ENCODE measurements around the gene CBFA2T3.

Gene CBFA2T3

GRCh38 chr16:88871730-88872416, 105.1 kb downstream of the CBFA2T3 start:
- Histone ChIP-seq H3K27ac (ENCODE audit: extremely low read depth, low read depth, low read length) (no peak overlapping the region), H3K9me3 (ENCODE audit: control insufficient read depth, insufficient read depth, low read depth, low read length) (no peaks in the 10 kb centered on the region), H3K4me1 (ENCODE audit: control insufficient read depth, insufficient read depth, low read length) (no peaks in the 10 kb centered on the region), H3K4me3 (ENCODE audit: low read depth, low read length) (no peak overlapping the region), H3K36me3 (ENCODE audit: control insufficient read depth in 2 of 2, insufficient read depth in 1 of 2, low read length in 2 of 2) (no peaks in the 10 kb centered on the region)
- ChIA-PET POLR2A (no interaction called here), CTCF (interaction anchor here (0.7 kb wide), 1 partner anchor 14 kb away, joined by 3 read pairs; no protein-coding TSS in a partner anchor)
- TF ChIP-seq ZFHX2 (tag by site-specific recombination; conservative IDR thresholded peaks at IDR 0.05) (peak; percentile 65), ZNF843 (tag by site-specific recombination; IDR thresholded peaks at IDR 0.05) (no peak), EGR2 (tag by site-specific recombination; IDR thresholded peaks at IDR 0.05; ENCODE audit: low read depth) (peak; percentile 56; the same call in 1 of the 2 replicates)

GRCh38 chr16:88871349-88871702, 105.7 kb downstream of the CBFA2T3 start:
- H3K36me3 ChIP-seq (ENCODE audit: control insufficient read depth in 2 of 2, insufficient read depth in 1 of 2, low read length in 2 of 2): no peaks in the 10 kb centered on the region
- CTCF ChIA-PET: interaction anchor here (0.7 kb wide), 1 partner anchor 14 kb away, joined by 3 read pairs; no protein-coding TSS in a partner anchor
- H3K4me1 ChIP-seq (ENCODE audit: control insufficient read depth, insufficient read depth, low read length): no peaks in the 10 kb centered on the region
- no peak overlapping the region for H3K4me3 ChIP-seq (ENCODE audit: low read depth, low read length)
- H3K27ac ChIP-seq (ENCODE audit: extremely low read depth, low read depth, low read length): no peak overlapping the region
- POLR2A ChIA-PET: no interaction called here
- no peaks in the 10 kb centered on the region for H3K9me3 ChIP-seq (ENCODE audit: control insufficient read depth, insufficient read depth, low read depth, low read length)
- TF ChIP-seq, protein P1, sequence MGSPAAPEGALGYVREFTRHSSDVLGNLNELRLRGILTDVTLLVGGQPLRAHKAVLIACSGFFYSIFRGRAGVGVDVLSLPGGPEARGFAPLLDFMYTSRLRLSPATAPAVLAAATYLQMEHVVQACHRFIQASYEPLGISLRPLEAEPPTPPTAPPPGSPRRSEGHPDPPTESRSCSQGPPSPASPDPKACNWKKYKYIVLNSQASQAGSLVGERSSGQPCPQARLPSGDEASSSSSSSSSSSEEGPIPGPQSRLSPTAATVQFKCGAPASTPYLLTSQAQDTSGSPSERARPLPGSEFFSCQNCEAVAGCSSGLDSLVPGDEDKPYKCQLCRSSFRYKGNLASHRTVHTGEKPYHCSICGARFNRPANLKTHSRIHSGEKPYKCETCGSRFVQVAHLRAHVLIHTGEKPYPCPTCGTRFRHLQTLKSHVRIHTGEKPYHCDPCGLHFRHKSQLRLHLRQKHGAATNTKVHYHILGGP (tag by site-specific recombination; IDR thresholded peaks at IDR 0.05): no peak
- TF ChIP-seq ZNF239 (tag by site-specific recombination; IDR thresholded peaks at IDR 0.05) (no peak), ZNF785 (tag by site-specific recombination; IDR thresholded peaks at IDR 0.05) (no peak), KLF16 (tag by site-specific recombination; IDR thresholded peaks at IDR 0.05) (no peak), ZNF530 (tag by site-specific recombination; IDR thresholded peaks at IDR 0.05; ENCODE audit: low read depth) (no peak), INSM2 (tag by site-specific recombination; IDR thresholded peaks at IDR 0.05) (no peak), ZNF776 (tag by site-specific recombination; IDR thresholded peaks at IDR 0.05; ENCODE audit: borderline replicate concordance) (no peak), KLF7 (tag by site-specific recombination; IDR thresholded peaks at IDR 0.05; ENCODE audit: borderline replicate concordance) (no peak), ZNF514 (tag by site-specific recombination; IDR thresholded peaks at IDR 0.05) (no peak), ZNF768 (tag by site-specific recombination; IDR thresholded peaks at IDR 0.05) (no peak), ZNF548 (tag by site-specific recombination; IDR thresholded peaks at IDR 0.05) (no peak), TRIM28 (IDR thresholded peaks at IDR 0.05; ENCODE audit: borderline replicate concordance, low read length) (no peak), KLF9 (tag by site-specific recombination; IDR thresholded peaks at IDR 0.05; ENCODE audit: low read depth) (no peak)

GRCh38 chr16:88870608-88871348, 106.2 kb downstream of the CBFA2T3 start:
- no peak overlapping the region for H3K27ac ChIP-seq (ENCODE audit: extremely low read depth, low read depth, low read length)
- CTCF ChIA-PET: interaction anchor here (0.7 kb wide), 1 partner anchor 13 kb away, joined by 3 read pairs; no protein-coding TSS in a partner anchor
- no peaks in the 10 kb centered on the region for H3K4me1 ChIP-seq (ENCODE audit: control insufficient read depth, insufficient read depth, low read length)
- H3K4me3 ChIP-seq (ENCODE audit: low read depth, low read length): no peak overlapping the region
- POLR2A ChIA-PET: no interaction called here
- H3K36me3 ChIP-seq (ENCODE audit: control insufficient read depth in 2 of 2, insufficient read depth in 1 of 2, low read length in 2 of 2): no peaks in the 10 kb centered on the region
- H3K9me3 ChIP-seq (ENCODE audit: control insufficient read depth, insufficient read depth, low read depth, low read length): no peaks in the 10 kb centered on the region
- TF ChIP-seq GLIS1 (tag by site-specific recombination; IDR thresholded peaks at IDR 0.05) (no peak), ZBTB7A (tag by site-specific recombination; IDR thresholded peaks at IDR 0.05; ENCODE audit: low read depth) (no peak), TRIM28 (IDR thresholded peaks at IDR 0.05; ENCODE audit: borderline replicate concordance, low read length) (no peak)
- TF ChIP-seq, protein P2, sequence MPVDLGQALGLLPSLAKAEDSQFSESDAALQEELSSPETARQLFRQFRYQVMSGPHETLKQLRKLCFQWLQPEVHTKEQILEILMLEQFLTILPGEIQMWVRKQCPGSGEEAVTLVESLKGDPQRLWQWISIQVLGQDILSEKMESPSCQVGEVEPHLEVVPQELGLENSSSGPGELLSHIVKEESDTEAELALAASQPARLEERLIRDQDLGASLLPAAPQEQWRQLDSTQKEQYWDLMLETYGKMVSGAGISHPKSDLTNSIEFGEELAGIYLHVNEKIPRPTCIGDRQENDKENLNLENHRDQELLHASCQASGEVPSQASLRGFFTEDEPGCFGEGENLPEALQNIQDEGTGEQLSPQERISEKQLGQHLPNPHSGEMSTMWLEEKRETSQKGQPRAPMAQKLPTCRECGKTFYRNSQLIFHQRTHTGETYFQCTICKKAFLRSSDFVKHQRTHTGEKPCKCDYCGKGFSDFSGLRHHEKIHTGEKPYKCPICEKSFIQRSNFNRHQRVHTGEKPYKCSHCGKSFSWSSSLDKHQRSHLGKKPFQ (tag by site-specific recombination; IDR thresholded peaks at IDR 0.05): no peak
- TF ChIP-seq, protein P3, sequence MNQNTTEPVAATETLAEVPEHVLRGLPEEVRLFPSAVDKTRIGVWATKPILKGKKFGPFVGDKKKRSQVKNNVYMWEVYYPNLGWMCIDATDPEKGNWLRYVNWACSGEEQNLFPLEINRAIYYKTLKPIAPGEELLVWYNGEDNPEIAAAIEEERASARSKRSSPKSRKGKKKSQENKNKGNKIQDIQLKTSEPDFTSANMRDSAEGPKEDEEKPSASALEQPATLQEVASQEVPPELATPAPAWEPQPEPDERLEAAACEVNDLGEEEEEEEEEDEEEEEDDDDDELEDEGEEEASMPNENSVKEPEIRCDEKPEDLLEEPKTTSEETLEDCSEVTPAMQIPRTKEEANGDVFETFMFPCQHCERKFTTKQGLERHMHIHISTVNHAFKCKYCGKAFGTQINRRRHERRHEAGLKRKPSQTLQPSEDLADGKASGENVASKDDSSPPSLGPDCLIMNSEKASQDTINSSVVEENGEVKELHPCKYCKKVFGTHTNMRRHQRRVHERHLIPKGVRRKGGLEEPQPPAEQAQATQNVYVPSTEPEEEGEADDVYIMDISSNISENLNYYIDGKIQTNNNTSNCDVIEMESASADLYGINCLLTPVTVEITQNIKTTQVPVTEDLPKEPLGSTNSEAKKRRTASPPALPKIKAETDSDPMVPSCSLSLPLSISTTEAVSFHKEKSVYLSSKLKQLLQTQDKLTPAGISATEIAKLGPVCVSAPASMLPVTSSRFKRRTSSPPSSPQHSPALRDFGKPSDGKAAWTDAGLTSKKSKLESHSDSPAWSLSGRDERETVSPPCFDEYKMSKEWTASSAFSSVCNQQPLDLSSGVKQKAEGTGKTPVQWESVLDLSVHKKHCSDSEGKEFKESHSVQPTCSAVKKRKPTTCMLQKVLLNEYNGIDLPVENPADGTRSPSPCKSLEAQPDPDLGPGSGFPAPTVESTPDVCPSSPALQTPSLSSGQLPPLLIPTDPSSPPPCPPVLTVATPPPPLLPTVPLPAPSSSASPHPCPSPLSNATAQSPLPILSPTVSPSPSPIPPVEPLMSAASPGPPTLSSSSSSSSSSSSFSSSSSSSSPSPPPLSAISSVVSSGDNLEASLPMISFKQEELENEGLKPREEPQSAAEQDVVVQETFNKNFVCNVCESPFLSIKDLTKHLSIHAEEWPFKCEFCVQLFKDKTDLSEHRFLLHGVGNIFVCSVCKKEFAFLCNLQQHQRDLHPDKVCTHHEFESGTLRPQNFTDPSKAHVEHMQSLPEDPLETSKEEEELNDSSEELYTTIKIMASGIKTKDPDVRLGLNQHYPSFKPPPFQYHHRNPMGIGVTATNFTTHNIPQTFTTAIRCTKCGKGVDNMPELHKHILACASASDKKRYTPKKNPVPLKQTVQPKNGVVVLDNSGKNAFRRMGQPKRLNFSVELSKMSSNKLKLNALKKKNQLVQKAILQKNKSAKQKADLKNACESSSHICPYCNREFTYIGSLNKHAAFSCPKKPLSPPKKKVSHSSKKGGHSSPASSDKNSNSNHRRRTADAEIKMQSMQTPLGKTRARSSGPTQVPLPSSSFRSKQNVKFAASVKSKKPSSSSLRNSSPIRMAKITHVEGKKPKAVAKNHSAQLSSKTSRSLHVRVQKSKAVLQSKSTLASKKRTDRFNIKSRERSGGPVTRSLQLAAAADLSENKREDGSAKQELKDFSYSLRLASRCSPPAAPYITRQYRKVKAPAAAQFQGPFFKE (tag by site-specific recombination; IDR thresholded peaks at IDR 0.05; ENCODE audit: borderline replicate concordance): no peak

All from HEK293 (cell line).